SKM-1 treated with dmso at 0.1 percent for 144 hours (cell line): ENCODE results near the gene SPTBN5.

Experiments used
- DNase-seq: peaks from one replicate; lab custom pipeline; 2025; ENCODE audit not compliant: unreplicated experiment; lab: John Stamatoyannopoulos, UW

SPTBN5 gene

GRCh38 chr15:41868321-41868720 lies 25.5 kb downstream of the SPTBN5 start:
- DNase-seq = no peak

- no peak for DNase-seq
These were observed 26.8 kb downstream of the SPTBN5 start for GRCh38 chr15:41866872-41867579.

- peak; percentile 33 for DNase-seq
These were observed 27.6 kb downstream of the SPTBN5 start for GRCh38 chr15:41866263-41866703.

GRCh38 chr15:41865490-41866055 lies 28.3 kb downstream of the SPTBN5 start:
- no peak for DNase-seq

- DNase-seq = no peak
These were observed 31.2 kb downstream of the SPTBN5 start for GRCh38 chr15:41862515-41863116.

- DNase-seq = no peak
These were observed 32.0 kb downstream of the SPTBN5 start for GRCh38 chr15:41861736-41862356.

- DNase-seq = peak; percentile 35
These were observed 33.6 kb downstream of the SPTBN5 start for GRCh38 chr15:41860049-41860828.

- DNase-seq = no peak
These were observed 35.1 kb downstream of the SPTBN5 start for GRCh38 chr15:41858756-41859155.

GRCh38 chr15:41857316-41857715 lies 36.5 kb downstream of the SPTBN5 start:
- no peak for DNase-seq

GRCh38 chr15:41856716-41857115 lies 37.1 kb downstream of the SPTBN5 start:
- DNase-seq = no peak

- DNase-seq = no peak
These were observed 37.6 kb downstream of the SPTBN5 start for GRCh38 chr15:41856262-41856661.

GRCh38 chr15:41855261-41855961 lies 38.4 kb downstream of the SPTBN5 start:
- no peak for DNase-seq

GRCh38 chr15:41854443-41854842 lies 39.4 kb downstream of the SPTBN5 start:
- no peak for DNase-seq

GRCh38 chr15:41853831-41854230 lies 40.0 kb downstream of the SPTBN5 start:
- no peak for DNase-seq

GRCh38 chr15:41852736-41853590 lies 40.9 kb downstream of the SPTBN5 start:
- DNase-seq = no peak

GRCh38 chr15:41851755-41852370 lies 42.0 kb downstream of the SPTBN5 start:
- DNase-seq = no peak

- DNase-seq = no peak
These were observed 42.7 kb downstream of the SPTBN5 start for GRCh38 chr15:41851167-41851523.

GRCh38 chr15:41850482-41851166 lies 43.2 kb downstream of the SPTBN5 start:
- no peak for DNase-seq

- no peak for DNase-seq
These were observed 44.0 kb downstream of the SPTBN5 start for GRCh38 chr15:41849861-41850260.
